Transverse colon (tissue), 4 donors: ENCODE results near the gene HOXD3. TPM values are rescaled to one million over a fixed set of nuclear protein-coding genes. Genes with fewer than 3 reads are reported as not detected.

Experiments
- DNase-seq: peaks from one replicate; pipeline ENCODE4 v3.0.0-alpha.2; 2019
- H3K27ac ChIP-seq, 4 donors: fragments of 200-600 bp; sonication (generic); 2 replicates each; pipeline ENCODE4 v1.5.1; 2016 to 2018; ENCODE audit warnings: inconsistent platforms in 4 of 4
- H3K27me3 ChIP-seq: fragments of 200-600 bp; sonication (generic); 2 replicates; pipeline ENCODE4 v1.5.1; 2017; ENCODE audit warnings: inconsistent platforms
- H3K36me3 ChIP-seq, 4 donors: fragments of 200-600 bp; sonication (generic); 2 replicates each; pipeline ENCODE4 v1.5.1; 2017 to 2019; ENCODE audit warnings: inconsistent platforms in 4 of 4
- H3K4me1 ChIP-seq, 4 donors: fragments of 200-600 bp; sonication (generic); 2 replicates each; pipeline ENCODE4 v1.5.1; 2017 to 2020; ENCODE audit warnings: inconsistent platforms in 4 of 4
- H3K4me3 ChIP-seq, 4 donors: fragments of 200-600 bp; sonication (generic); 1 replicate in 1 of 4; 2 replicates in 3 of 4; pipeline versions ENCODE4 v1.5.1 to v1.6.1; 2017 to 2019; ENCODE audit warnings: inconsistent platforms in 4 of 4
- H3K9me3 ChIP-seq, 2 donors: fragments of 200-600 bp; sonication (generic); 2 replicates each; pipeline ENCODE4 v1.5.1; 2017 to 2019; ENCODE audit warnings: inconsistent platforms in 2 of 2
- CTCF ChIP-seq, 5 experiments: fragments of 200-600 bp in 3 of 5; fragments of 450-650 bp in 2 of 5; sonication (generic) in 3 of 5; IDR thresholded peaks; 1 replicate in 2 of 5; 2 replicates in 3 of 5; pipeline ENCODE4 v1.5.1; 2016 to 2017; ENCODE audit warnings: antibody characterized with exemption in 5 of 5, inconsistent platforms in 3 of 5, mild to moderate bottlenecking in 2 of 5, moderate library complexity in 1 of 5
- EP300 ChIP-seq: sonication (generic); formaldehyde crosslinking; IDR thresholded peaks from one replicate; pipeline ENCODE4 v1.6.1; 2017; ENCODE audit warnings: antibody characterized with exemption, low read depth
- POLR2A ChIP-seq: fragments of 450-650 bp; IDR thresholded peaks from one replicate; pipeline ENCODE4 v1.6.1; 2016; ENCODE audit warnings: antibody characterized with exemption, mild to moderate bottlenecking, moderate library complexity
- POLR2AphosphoS5 ChIP-seq, 3 donors: sonication (generic); formaldehyde crosslinking; IDR thresholded peaks; one replicate each; pipeline ENCODE4 v1.6.1; 2016; ENCODE audit warnings: antibody characterized with exemption in 3 of 3
- WGBS, 2 donors: methylation state at CpG; one replicate each; pipeline ENCODE4 v1.1.5; 2018; ENCODE audit warnings: low coverage in 1 of 2; 5-methylcytosine and 5-hydroxymethylcytosine counted together
- in situ Hi-C, 4 donors: fragments of 200-750 bp; cut with MboI; loops; one replicate each; pipeline versions ENCODE4 v1.15.0 to v1.15.1; 2017; ENCODE audit warnings: low sequenced_read_pairs in 3 of 4, low pct_ligation_motif_present in 1 of 4, low pct_unique_long_range_greater_than_20kb in 1 of 4
- intact Hi-C: fragments of 100-400 bp; cut with DNase I; formaldehyde crosslinking; loops from one replicate; pipeline ENCODE4 v1.15.1; 2023; ENCODE audit warnings: low total_unique reads
- total RNA-seq, 4 donors: library from RNA; depleted of rRNA; stranded (reverse); fragments of >200 nt; gene quantifications; one replicate each; pipeline ENCODE4 v1.1.0, GENCODE V29; 2016

HOXD3 gene
- total RNA-seq, 4 donors from 2014 or later: 2.0 to 15.7 (median 7.6) TPM; not detected in 1

- 83 to 84% methylated on average over 2 of the region's 2 CpGs for WGBS, 2 donors
- Histone ChIP-seq H3K27me3 (peaks cover 37% of the 10 kb centered on the region), H3K4me3 (no peak overlapping the region), H3K36me3 (no peaks in the 10 kb centered on the region), H3K4me1 (peaks cover 0 to 35% (median 17%) of the 10 kb centered on the region in 4 donors), H3K9me3 (no peaks in the 10 kb centered on the region), H3K27ac (no peak overlapping the region)
- TF ChIP-seq CTCF (IDR thresholded peaks at IDR 0.05): no peak
- in situ Hi-C loops: no loop called here
- DNase-seq: no peak
- intact Hi-C loops: no loop called here
Measured at GRCh38 chr2:176184749-176185148, 27.6 kb downstream of the HOXD3 start.

DNA sequence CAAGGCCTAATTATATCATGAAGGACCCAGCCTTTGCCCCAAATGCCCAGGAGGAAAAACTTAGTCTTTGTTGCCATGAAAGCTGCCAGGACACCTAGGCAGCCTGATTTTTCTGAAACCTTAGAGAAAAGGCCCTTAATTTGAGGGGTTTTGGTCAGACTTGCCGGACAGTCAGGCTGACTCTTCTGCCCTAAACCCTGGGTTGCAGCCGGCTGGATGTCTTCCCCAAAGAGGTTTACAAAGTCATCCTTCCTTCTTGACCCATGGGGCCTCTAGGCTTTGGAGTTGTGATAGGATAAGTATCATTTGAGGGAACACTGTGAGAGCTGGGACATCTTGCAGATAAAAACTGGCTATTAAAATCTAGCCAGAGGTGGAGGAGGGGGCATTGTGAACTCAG lies 28.9 kb downstream of the HOXD3 start:
- intact Hi-C loops: no loop called here
- peaks cover 44% of the 10 kb centered on the region for H3K27me3 ChIP-seq
- WGBS, 2 donors: 100% methylated on average over 1 to 2 of the region's 2 CpGs

GRCh38 chr2:176187200-176187898 lies 30.2 kb downstream of the HOXD3 start:
- Histone ChIP-seq H3K4me1 (peaks cover 0 to 49% (median 21%) of the 10 kb centered on the region in 4 donors), H3K36me3 (no peaks in the 10 kb centered on the region), H3K9me3 (no peaks in the 10 kb centered on the region), H3K27me3 (peaks cover 57% of the 10 kb centered on the region), H3K4me3 (peak overlapping the region; percentile 41 to 70 (median 59)), H3K27ac (peak overlapping the region; percentile 79 to 90 (median 86))
- intact Hi-C loops (no loop called here), in situ Hi-C loops (no loop called here)
- WGBS, 2 donors: 4 to 14% methylated on average over 4 to 13 of the region's 13 CpGs
- TF ChIP-seq EP300 (no peak), CTCF (IDR thresholded peaks at IDR 0.05) (no peak), POLR2A (peak; percentile 27), POLR2AphosphoS5 (IDR thresholded peaks at IDR 0.05) (peak in 2 of 3 donors; percentile 9 to 18)
- peak; percentile 38 for DNase-seq

More for the DNA sequence above, 28.9 kb downstream of the HOXD3 start:
- no peak for TF ChIP-seq POLR2AphosphoS5 (IDR thresholded peaks at IDR 0.05)
- TF ChIP-seq POLR2A: no peak
- TF ChIP-seq EP300: no peak
- no peak for TF ChIP-seq CTCF (IDR thresholded peaks at IDR 0.05)
- Histone ChIP-seq H3K9me3 (no peaks in the 10 kb centered on the region), H3K36me3 (no peaks in the 10 kb centered on the region), H3K27ac (no peak overlapping the region), H3K4me3 (no peak overlapping the region), H3K4me1 (peaks cover 0 to 48% (median 21%) of the 10 kb centered on the region in 4 donors)
- DNase-seq: no peak
- in situ Hi-C loops: no loop called here

DNA sequence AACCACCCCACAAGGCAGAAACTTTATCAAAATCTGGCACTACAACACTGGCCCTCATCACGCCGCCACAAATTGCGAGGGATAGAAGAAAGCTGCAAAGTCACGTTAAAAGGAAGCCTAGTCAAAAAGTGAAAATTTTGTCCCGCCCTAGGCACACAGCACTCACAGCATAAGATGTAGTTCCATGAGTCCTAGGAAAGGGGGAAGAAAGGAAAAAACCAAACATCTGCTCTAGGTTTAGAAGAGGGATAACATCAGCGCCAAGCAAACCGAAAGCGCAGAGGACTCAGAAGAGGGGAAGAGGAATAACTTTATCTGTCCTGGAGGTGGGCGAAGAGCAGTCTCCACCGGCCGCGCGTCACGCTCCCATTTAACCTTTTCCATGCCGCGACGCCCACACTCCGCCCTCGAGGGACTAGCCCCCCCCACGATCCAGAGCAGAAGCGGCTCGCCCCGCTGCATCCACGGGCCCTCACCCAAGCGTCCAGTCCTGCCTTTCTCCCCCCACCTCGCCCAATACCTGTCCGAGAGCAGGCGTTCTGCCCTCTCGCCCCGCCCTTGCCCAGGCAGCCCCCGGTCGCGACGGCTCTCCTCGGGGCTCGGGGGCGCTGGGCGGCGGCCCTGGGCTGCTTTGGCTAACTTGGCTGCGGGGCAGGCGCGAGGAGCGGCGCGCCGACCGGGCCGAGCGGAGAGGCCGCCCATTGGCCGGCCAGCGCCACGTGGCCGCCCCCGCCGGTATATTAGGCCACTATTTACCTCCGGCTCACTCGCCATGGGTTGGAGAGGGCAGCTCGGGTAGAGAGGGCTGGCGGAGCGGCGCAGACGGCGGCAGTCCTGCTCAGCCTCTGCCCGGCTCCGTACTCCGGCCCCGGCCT lies 31.0 kb downstream of the HOXD3 start, which contains the start of gene HOXD1:
Gene HOXD1, plus strand, starts transcription at position 770 of the 875 bp plus-strand sequence. CDS start 134 bp downstream, outside the sequence.
- Histone ChIP-seq H3K9me3 (no peaks in the 10 kb centered on the region), H3K4me3 (peak within 1 kb of the TSS; percentile 41 to 70 (median 59)), H3K27me3 (peaks cover 64% of the 10 kb centered on the region), H3K27ac (peak within 1 kb of the TSS; percentile 79 to 90 (median 86)), H3K36me3 (no peaks in the 10 kb centered on the region), H3K4me1 (peaks cover 0 to 49% (median 21%) of the 10 kb centered on the region in 4 donors)
- 3 to 9% methylated on average over 5 to 54 of the region's 68 CpGs for WGBS, 2 donors
- TF ChIP-seq CTCF (IDR thresholded peaks at IDR 0.05): no peak
- no peak for TF ChIP-seq EP300
- peak; percentile 90 for TF ChIP-seq POLR2A
- TF ChIP-seq POLR2AphosphoS5 (IDR thresholded peaks at IDR 0.05): peak; percentile 76 to 90 (median 88)
- intact Hi-C loops: no loop called here
- in situ Hi-C loops: no loop called here
- DNase-seq: peak; percentile 84
